Kidney capillary endothelial cell (primary cell): ENCODE measurements around the gene SPEG.
"Not testable (repeated sequence)": the region's sequence is repeated elsewhere in the genome, so short reads cannot be mapped to it uniquely, and the experiment has no call there.

Source experiments
- DNase-seq: peaks from one replicate; pipeline ENCODE4 v3.0.0-alpha.2; 2018; ENCODE audit warnings: low spot score

The SPEG gene

DNA sequence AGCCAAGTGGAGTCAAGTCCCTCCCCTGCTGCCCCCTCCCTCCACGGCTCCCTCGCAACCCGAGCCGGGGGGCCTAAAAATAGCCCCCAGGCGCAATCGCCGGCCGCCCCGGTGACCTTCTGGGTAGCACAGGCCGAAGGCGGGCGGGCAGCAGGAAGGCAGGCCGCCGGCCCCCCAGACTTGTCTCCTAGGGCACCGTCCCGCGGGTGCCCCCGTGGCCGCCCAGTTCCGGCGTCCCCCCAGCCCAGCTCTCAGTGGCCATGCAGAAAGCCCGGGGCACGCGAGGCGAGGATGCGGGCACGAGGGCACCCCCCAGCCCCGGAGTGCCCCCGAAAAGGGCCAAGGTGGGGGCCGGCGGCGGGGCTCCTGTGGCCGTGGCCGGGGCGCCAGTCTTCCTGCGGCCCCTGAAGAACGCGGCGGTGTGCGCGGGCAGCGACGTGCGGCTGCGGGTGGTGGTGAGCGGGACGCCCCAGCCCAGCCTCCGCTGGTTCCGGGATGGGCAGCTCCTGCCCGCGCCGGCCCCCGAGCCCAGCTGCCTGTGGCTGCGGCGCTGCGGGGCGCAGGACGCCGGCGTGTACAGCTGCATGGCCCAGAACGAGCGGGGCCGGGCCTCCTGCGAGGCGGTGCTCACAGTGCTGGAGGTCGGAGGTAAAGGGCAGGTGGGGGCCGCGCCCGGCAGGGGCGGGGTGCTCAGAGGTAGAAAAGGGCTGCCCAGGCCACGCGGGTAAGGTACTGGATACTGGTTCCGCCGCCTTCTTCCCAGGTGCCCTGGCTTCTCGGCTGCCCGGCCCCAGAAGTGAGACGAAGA is at the start of gene SPEG:
SPEG (plus strand) TSS at position 126 of the 808 bp plus-strand sequence; CDS start at position 261, 135 bp downstream.
- DNase-seq = no peak

DNA sequence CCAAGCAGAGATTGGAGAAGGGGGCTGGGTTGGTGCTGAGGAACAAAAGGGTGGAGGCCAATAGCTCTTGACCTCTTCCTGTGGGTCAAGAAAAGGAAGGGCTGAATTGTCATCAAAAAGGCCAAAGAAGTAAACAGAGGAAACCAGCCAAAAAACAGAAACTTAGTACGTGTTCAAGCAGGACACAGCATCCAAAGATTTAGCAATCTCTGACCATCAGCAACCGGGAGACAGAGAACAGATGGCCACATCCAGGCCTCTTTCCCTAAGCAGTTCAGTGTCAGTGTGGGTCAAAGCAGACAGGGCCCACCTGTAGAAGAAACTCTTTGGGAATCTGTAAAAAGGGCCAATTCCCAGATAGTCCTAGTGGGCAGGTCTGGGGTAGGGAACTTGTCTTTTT is 49.8 kb upstream of the SPEG start:
- no peak for DNase-seq

DNA sequence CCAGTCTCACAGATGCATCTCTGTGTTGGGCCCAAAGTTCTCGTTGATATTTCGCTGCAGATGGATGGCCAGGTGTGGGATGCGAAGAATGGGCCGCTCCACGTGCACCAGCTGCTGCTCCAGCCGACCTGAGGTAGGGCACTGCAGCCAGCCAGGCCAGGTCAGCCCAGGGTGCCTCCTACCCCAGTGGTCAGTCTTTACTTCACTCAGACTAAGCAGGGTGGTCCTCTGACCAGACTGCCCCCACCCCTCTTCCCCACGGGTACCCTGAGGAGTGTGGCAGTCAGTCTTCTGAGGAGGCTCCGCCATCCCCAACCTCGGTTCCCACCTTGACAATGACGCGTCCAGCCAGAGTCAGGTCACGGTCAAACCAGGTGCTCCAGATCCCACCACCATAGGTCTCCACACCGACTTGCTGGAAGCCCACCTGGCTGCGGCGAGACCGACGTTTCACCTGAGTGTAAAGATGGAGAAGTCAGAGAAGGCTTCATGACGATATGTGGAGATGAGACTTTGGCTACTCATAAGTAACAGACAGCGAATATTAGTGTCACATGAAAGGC is 48.6 kb upstream of the SPEG start:
- no peak for DNase-seq

DNA sequence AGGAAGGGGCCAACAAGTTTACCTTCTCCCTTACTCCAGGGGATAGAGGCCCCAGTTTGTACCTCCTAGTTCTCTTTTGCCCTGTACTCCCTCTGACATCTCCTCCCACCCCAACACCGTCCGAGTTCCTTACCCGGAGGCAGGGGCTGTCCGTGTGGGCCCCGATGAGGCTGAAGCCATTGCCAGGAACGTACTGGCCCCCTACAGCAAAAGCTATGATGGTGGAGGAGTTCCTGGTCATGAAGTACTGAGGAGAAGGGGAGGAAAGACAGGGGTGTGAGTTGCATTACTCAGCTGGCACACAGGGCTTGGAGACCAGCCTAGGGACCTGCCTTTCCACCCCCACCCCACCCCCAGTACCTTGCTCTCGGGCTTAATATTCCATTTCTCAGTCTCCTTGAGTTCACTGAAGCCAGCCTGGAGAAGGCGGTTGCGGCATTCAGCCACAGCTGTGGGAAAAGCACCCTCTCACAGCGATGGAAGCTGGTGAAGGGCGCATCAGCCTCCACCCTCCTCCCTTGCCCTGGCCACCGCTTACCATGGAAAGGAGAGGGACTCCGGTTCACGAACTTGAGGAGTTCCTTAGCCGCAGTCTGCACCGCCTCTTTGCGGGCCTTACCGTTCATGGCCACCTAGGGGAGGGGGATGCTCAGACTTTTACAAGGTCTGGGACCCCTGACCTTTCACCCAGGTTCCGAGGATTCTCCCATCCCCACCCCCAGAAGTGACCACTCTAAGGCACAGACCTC is 47.9 kb upstream of the SPEG start:
- DNase-seq = no peak

DNA sequence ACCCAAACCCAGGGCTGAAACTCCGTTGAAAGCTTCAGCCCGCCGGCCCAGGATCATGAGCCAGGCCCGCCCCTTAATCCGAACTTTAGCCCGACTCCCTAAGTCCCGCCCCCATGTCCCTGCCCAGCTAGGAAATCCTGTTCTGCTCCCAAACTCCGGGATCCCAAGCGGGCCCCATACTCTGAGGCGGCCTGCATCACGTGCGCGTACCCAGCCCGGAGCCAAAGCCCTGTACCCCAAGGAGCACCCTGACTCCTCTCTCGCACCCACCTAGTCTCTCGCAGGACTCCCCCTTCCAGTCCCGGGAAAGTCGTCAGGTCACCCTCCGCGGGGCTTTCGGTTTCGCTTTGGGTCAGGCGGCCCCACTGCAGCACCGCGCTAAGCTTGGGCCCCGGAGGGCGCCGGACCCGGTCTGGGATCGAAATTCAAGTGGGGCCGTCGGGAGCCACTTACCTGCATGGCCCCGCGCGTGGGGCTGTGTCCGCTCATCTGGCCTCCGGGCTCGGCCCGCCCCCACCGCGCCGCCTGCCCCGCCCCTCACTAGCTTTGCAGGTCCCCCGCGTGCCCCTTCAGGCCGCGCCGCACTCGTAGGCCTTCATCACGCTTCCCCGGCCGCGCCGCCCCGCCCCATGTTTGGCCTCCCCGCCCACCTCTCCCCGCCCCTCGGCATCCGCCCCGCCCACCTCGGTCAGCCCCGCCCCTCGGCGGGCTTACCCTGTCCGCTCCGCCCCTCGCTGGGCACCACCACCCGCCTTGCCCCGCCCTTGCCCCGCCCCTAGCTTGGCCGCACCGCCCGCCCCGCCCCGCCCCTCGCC is 47.1 kb upstream of the SPEG start, which contains the start of gene DNPEP:
DNPEP (minus strand) TSS at position 607 of the 815 bp plus-strand sequence; CDS start at position 489, 118 bp downstream.
- peak; percentile 83 for DNase-seq

DNA sequence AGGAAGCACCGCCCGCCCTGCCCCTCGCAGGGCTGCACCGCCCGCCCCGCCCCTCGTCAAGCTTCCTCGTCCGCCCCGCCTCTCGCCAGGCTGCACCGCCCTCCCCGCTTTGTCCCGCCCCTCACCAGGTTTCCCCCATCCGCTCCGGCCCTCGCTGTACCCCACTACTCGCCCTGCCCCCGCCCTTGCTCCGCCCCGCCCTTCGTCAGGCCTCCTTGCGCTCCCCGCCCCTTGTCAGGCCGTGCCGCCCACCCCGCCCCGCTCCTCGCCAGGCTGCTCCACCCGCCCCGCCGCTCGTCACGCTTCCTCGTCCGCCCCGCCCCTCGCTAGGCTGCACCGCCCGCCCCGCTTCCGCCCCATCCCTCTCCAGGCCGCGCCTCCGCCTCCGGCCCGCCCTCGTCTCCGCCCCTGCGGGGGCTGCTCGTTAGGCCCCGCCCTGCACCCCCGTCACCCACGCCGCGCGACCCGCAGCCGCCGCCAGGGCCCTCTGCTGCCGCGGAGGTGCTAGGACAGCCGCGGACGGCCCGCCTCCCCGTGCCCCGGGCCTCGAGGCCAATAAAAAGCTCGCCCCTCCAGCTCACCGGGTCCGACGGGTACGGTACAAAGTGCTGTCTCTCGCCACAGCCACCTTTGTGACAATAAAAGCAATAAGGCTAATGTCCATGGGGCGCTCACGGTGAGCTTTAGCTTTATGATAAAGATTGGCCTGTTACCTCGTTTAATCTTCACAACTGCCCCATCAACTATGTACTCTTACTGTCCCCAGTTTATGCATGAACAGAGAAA is 46.3 kb upstream of the SPEG start:
- peak; percentile 86 for DNase-seq

DNA sequence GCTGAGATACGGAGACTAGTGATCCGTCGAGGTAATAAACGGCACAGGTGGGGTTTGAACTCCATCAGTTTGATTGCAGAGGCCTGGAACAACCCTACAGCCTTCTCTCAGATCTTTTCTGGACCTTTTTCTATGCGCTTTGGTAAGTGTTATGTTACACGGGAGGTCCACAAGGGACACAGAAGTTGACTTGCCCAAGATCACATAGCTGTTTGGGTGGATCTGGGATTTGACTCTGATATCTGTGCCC is 45.8 kb upstream of the SPEG start:
- no peak for DNase-seq

DNA sequence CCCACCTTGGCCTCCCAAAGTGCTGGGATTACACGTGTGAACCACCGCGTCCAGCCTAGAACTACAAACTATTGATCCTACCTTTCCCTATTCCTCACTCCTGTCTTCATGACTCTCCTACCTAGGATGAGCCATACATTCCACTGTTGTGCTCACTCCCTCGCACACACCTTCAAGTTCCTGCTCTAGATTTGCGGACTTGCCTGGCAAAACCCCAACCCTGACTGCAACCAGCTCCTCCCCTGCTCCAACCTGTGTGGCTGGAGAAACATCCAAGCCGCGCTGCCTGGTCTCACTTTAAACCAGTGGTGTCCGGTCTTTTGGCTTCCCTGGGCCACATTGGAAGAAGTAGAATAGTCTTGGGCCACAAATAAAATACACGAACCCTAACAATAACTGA is 41.9 kb upstream of the SPEG start:
- no peak for DNase-seq

DNA sequence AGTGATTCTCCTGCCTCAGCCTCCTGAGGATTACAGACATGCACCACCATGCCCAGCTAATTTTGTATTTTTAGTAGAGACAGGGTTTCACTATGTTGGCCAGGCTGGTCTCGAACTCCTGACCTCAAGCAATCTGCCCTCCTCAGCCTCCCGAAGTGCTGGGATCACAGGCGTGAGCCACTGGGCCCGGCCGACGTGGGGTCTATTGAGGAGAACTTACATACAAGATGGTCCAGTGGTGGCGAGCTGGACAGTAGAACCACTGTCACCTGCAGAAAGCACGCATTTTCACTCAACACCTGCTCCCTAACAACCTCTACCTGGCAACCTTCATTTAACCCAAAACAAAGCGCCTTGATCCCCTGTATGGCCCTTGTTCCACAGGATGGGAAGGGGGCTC is 39.6 kb upstream of the SPEG start:
- not testable (repeated sequence) for DNase-seq

DNA sequence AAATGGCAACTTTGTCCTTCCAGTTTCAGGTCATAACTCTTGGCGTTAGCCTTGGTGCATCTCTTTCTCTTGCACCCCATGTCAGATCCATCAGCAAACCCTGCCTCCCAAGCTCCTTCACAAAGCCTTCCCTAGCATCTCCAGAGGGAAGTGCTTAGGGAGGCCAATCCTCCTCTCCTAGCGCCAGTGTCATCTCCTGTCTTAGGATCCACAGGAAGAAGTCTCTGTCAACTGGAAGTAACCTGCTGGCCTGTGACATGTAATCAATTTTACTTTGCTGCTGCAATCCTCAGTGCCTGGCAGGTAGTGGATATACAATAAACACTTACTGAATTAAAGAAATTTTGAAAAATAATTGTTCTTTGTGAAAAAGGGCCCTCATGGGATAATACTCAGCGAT is 39.0 kb upstream of the SPEG start:
- DNase-seq = no peak

DNA sequence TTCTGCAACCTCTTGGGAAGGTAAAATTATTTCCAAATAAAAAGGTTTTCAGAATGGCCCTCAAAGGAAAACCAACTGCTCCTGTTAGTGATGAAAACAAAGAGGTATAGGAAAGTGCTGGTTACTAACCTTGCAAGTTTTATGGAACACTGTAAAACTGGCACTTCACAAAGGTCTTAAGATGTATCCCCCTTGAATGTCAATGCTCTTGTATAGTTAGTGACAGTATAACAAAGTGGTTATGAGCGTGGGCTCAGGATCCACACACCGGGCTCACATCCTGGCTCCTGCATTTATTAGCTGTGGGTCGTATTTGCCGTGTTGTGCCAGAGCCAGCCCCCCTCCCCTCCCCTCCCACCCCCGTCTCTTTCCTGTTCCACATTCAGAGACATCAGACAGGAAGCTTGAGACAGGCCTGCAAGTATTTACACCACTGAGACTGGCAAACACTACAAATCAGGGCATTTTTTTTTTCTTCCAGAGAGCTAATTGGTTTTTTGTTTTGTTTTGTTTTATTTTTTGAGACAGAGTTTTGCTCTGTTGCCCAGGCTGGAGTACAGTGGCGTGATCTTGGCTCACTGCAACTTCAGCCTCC is 37.7 kb upstream of the SPEG start:
- DNase-seq = no peak

DNA sequence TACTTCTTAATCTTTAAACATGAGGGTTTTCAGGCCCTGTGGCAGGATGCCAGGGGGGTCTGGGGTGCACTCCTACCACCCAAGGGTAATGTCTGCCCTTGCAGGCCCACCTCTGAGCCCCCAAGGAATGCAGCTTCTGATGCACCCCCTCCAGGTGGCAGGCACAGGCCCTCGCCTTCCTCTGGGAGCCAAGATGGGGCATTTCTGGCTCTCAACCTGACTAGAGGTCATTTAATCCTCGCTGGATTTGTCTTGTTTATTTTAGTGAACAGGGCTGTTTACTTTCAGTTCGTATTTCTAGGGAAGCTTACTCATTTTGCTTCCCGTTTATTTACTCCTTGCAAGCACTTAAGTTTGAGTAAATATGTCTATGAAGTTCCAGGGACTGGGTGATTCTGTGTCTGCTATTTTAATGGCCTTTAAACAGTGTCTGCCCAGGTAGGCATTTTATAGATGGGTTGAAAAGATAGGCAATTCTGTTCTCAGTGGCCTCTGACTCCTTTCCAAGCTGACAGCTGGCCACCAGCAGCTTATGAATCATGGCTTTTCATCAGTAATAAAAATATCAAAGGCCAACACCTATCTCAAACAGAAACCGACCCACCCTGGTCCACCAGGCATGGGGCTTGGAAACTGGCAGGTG is 35.8 kb upstream of the SPEG start:
- DNase-seq = no peak

DNA sequence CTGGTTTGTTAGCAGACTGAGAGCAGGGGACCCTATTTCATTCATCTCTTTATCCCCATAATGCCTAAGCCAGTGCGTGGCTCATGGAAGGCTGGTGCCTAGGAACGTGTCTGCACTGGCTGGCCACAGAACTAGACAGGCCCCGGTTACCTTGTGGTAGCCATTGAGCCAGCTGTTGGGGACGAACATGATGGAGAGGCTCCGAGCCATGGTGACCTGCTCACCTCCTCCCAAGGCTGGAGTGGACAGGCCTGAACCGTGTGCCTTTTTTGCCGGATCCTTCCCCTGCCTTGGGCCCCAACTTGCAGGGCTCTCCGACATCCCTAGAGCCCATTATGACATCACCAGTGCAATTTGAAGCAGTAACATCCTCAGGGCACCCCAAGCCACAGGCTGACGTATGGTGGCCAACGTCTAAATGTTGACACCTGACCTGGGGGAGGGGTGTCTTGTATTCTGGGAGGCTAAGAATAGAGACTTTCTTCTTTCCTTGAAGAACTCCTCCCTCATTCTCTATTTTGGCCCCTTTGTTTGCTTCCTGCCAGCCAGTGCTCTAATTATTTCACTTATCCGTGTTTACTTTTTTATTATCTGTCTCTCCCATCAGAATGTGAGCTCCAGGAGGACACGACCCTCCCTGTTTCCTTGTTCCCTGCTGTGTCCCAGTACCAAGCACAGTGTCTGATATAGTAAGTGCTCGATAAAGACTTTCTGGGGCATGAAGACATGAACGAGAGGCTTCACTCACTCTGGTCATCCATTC is 34.7 kb upstream of the SPEG start:
- DNase-seq = no peak

DNA sequence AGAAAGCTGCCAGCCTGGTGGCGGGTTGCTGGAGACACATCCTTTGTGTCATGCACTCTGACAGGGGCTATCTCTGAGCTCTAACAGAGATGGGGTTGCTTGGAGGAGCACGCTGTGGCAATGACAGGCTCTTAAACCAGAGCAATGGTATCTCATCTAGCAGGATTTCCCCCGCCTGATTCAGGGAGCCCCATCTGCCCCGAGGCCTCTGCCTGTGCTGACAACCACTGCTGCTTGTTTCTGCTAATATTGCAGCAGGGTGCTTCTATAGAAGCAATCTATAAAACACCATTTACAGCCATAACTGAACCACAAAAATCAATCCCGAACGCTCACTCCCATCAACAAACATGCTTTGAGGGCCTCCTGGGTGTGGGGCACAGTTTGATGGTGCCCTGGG is 34.1 kb upstream of the SPEG start:
- no peak for DNase-seq

DNA sequence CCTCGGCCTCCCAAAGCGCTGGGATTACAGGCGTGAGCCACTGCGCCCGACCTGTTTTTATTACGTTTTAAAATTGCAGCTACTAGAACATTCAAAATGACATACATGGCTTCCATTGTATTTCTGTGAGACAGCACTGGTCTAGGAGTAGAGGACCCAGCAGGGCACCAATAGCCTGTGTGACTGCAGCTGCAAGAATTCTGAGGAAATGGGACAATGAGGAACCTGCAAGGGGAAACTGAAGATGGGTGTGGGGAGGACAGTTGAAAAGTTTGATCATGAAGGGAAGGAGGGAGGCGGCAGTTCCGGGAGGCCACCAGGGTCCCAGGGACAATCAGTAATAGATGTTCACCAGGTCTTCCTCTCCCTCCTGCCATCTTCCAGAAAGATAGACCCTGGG is 33.0 kb upstream of the SPEG start:
- DNase-seq = no peak

DNA sequence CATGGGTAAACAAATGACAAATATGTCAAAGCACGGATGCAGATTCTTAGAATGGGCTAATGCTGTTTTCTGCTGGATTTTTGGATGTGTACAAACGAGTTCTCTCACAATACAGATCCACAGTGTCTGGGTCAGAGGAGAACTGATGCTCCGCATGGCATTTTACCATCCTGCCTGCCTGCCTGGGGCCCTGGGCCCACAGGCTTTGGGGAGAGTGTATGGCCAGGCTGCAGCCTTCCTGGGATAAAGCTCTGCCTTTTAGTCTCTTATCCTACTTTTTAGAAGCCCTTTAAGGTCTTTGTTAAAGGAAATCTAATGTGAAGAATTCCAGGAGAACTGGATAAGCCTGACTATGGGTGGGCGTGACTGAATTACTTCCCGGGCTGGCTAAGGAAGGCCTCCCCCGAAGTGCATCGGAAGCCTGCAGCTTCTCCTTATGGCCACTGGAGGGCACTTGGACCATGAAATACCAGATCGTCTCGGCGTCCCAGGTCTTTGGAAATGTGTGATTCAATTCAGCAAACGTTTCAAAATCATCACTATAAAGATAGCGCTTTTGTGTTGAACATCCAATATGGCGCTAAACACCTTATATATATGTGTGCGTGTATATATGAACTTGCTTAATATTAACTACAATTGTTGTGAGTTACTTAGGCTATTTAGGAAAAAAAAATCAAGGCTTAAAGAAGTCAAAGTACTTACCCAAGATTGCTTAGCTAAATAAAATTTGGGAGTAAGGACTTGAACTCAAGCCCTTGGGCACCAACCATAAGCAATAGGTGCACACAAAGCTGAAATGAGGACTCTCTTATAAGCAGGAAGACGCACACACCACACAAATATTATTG is 31.8 kb upstream of the SPEG start:
- peak; percentile 61 for DNase-seq

DNA sequence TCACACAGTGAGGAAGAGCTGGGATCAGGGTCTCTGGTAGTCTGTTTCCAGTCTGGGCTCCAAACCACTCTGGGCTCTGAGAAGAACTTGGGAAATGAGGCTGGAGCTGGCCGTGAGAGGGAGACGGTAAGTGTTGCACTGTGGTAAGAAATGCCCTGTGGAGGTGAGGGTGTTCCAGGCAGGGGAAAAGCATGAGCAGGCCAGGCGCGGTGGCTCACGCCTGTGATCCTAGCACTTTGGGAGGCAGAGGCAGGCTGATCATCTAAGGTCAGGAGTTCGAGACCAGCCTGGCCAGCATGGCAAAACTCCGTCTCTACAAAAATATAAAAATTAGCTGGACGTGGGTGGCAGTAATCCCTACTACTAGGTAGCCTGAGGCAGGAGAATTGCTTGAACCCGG is 30.8 kb upstream of the SPEG start:
- no peak for DNase-seq

DNA sequence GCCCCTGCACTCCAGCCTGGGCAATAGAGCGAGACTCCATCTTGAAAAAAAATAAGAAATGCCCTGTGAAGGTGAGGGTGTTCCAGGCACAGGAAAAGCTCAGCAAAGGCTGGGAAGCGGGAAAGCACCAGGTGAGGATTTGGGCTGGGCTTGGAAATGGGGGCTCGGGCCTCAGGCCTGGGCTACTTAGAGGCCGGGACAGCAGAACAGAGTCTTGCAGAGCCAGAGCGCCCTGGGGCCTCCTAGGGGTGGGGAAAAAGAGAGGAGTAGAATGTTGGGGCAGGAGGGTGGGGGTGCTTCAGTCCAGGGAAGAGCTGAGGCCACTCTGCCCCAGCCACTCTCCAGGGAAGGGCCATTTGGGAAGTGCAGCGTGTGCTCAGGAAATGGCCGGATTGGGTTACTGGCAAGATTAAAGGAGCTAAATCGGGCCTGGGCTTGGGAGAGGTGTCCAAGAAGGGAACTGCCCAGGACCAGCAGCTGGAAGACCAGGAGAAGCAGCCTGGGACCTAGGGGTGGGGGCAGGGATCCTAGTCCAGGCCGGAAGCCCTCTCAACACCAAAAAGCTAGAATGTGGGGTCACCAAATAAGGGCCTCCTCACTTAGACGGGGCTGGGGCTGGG is 30.2 kb upstream of the SPEG start:
- no peak for DNase-seq

DNA sequence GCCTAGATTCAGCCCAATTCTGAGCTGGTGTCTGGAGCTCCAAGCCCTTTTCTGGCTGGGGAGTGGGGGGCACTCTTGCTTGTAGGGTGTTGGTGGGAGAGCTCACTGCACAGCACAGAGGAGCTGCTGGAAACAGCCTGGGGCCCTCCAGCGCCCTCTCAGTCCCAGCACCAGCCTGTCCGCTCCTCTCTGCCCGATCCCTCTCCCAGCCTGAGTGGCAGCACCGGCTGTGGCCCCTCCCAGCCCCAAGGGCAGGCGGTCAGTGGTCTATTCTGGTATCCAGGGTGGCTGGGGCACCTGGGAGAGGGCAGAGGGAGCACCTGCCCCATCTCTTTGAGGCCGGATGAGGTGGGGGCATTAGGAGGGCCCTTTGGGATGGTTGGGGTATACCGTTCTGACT is 29.7 kb upstream of the SPEG start:
- DNase-seq = no peak
